GM18502 (cell line): Measurements from ENCODE around the gene FOXK2.
"Not testable (repeated sequence)": the region's sequence is repeated elsewhere in the genome, so short reads cannot be mapped to it uniquely, and the experiment has no call there.

Experiments used
- ATAC-seq: cut with Tn5 transposase; IDR thresholded peaks from one replicate; pipeline ENCODE4 v1.9.1; 2021; ENCODE audit warnings: mild to moderate bottlenecking; ENCODE audit not compliant: unreplicated experiment, poor library complexity

The FOXK2 gene

GRCh38 chr17:82528484-82529265, 9.1 kb downstream of the FOXK2 start:
- ATAC-seq, result no peak

GRCh38 chr17:82529914-82530300, 10.4 kb downstream of the FOXK2 start:
- no peak for ATAC-seq

GRCh38 chr17:82531431-82531881, 11.9 kb downstream of the FOXK2 start:
- no peak for ATAC-seq

GRCh38 chr17:82534401-82534812, 14.9 kb downstream of the FOXK2 start:
- no peak for ATAC-seq

GRCh38 chr17:82536512-82537201, 17.1 kb downstream of the FOXK2 start:
- ATAC-seq, result no peak

- not testable (repeated sequence) for ATAC-seq
These were observed 17.7 kb downstream of the FOXK2 start for GRCh38 chr17:82537228-82537627.

GRCh38 chr17:82539076-82539475, 19.5 kb downstream of the FOXK2 start:
- not testable (repeated sequence) for ATAC-seq

GRCh38 chr17:82542439-82542838, 22.9 kb downstream of the FOXK2 start:
- no peak for ATAC-seq

- no peak for ATAC-seq
These were observed 25.0 kb downstream of the FOXK2 start for GRCh38 chr17:82544431-82545070.

- no peak for ATAC-seq
These were observed 25.5 kb downstream of the FOXK2 start for GRCh38 chr17:82545071-82545462.

- ATAC-seq, result no peak
These were observed 28.4 kb downstream of the FOXK2 start for GRCh38 chr17:82547981-82548380.

GRCh38 chr17:82548681-82549303, 29.3 kb downstream of the FOXK2 start:
- ATAC-seq, result no peak

GRCh38 chr17:82551779-82552457, 32.4 kb downstream of the FOXK2 start:
- peak; percentile 60 for ATAC-seq

GRCh38 chr17:82552580-82552979, 33.0 kb downstream of the FOXK2 start:
- no peak for ATAC-seq

GRCh38 chr17:82553210-82553930, 33.8 kb downstream of the FOXK2 start:
- ATAC-seq, result no peak

- not testable (repeated sequence) for ATAC-seq
These were observed 38.0 kb downstream of the FOXK2 start for GRCh38 chr17:82557510-82557909.

- no peak for ATAC-seq
These were observed 40.2 kb downstream of the FOXK2 start for GRCh38 chr17:82559566-82560251.

- no peak for ATAC-seq
These were observed 40.7 kb downstream of the FOXK2 start for GRCh38 chr17:82560252-82560642.

GRCh38 chr17:82560802-82561428, 41.4 kb downstream of the FOXK2 start:
- no peak for ATAC-seq
